ENCODE results near the gene ZNF501.

Gene ZNF501

GRCh38 chr3:44729384-44729910, at the start of gene ZNF501:
TSS of gene ZNF501 (plus strand) at chr3:44729635. CDS start at chr3:44734422, 4,787 bp downstream.
- DNase-seq (ENCODE audit: low read depth) = peak; percentile 67

GRCh38 chr3:44680921-44681455, 48.4 kb upstream of the ZNF501 start:
- DNase-seq (ENCODE audit: low read depth) = no peak

- DNase-seq (ENCODE audit: low read depth) = peak; percentile 24
Measured at GRCh38 chr3:44682182-44682896, 47.1 kb upstream of the ZNF501 start.

GRCh38 chr3:44685128-44685800, 44.2 kb upstream of the ZNF501 start:
- peak; percentile 42 for DNase-seq (ENCODE audit: low read depth)

- no peak for DNase-seq (ENCODE audit: low read depth)
Measured at GRCh38 chr3:44687898-44688297, 41.5 kb upstream of the ZNF501 start.

GRCh38 chr3:44712455-44713075, 16.9 kb upstream of the ZNF501 start, which contains the start of gene ZNF502:
TSS of gene ZNF502 (plus strand) at chr3:44712660. CDS start at chr3:44720262, 7,602 bp downstream.
- DNase-seq (ENCODE audit: low read depth) = peak; percentile 66

- DNase-seq (ENCODE audit: low read depth) = no peak
Measured at GRCh38 chr3:44721231-44722102, 8.0 kb upstream of the ZNF501 start.

- no peak for DNase-seq (ENCODE audit: low read depth)
Measured at GRCh38 chr3:44722103-44722401, 7.4 kb upstream of the ZNF501 start.

GRCh38 chr3:44734646-44735168, 5.3 kb downstream of the ZNF501 start:
- no peak for DNase-seq (ENCODE audit: low read depth)

- no peak for DNase-seq (ENCODE audit: low read depth)
Measured at GRCh38 chr3:44761101-44761423, 31.6 kb downstream of the ZNF501 start.

- peak; percentile 88 for DNase-seq (ENCODE audit: low read depth)
Measured at GRCh38 chr3:44761424-44762169, 32.2 kb downstream of the ZNF501 start, which contains the start of the genes KIAA1143 and KIF15. TSS of gene KIAA1143 (minus strand) at chr3:44761619. CDS start at chr3:44761602, 17 bp downstream. TSS of gene KIF15 (plus strand) at chr3:44761794. CDS start at chr3:44761866, 72 bp downstream.

GRCh38 chr3:44762170-44762677, 32.8 kb downstream of the ZNF501 start:
- no peak for DNase-seq (ENCODE audit: low read depth)

GRCh38 chr3:44762690-44763089, 33.3 kb downstream of the ZNF501 start:
- no peak for DNase-seq (ENCODE audit: low read depth)

- no peak for DNase-seq (ENCODE audit: low read depth)
Measured at GRCh38 chr3:44764248-44764647, 34.8 kb downstream of the ZNF501 start.

GRCh38 chr3:44771424-44772098, 42.1 kb downstream of the ZNF501 start:
- no peak for DNase-seq (ENCODE audit: low read depth)

GRCh38 chr3:44772099-44772442, 42.6 kb downstream of the ZNF501 start:
- no peak for DNase-seq (ENCODE audit: low read depth)

GRCh38 chr3:44782891-44783290, 53.5 kb downstream of the ZNF501 start:
- no peak for DNase-seq (ENCODE audit: low read depth)
